NCI-H510A treated with DMSO at 0.1 percent for 48 hours (cell line): Measurements from ENCODE around the gene DMRTB1.
"Not testable (repeated sequence)": the region's sequence is repeated elsewhere in the genome, so short reads cannot be mapped to it uniquely, and the experiment has no call there.

Experiments used
- DNase-seq: peaks from one replicate; lab custom pipeline; 2025; lab: John Stamatoyannopoulos, UW

DMRTB1 gene

DNA sequence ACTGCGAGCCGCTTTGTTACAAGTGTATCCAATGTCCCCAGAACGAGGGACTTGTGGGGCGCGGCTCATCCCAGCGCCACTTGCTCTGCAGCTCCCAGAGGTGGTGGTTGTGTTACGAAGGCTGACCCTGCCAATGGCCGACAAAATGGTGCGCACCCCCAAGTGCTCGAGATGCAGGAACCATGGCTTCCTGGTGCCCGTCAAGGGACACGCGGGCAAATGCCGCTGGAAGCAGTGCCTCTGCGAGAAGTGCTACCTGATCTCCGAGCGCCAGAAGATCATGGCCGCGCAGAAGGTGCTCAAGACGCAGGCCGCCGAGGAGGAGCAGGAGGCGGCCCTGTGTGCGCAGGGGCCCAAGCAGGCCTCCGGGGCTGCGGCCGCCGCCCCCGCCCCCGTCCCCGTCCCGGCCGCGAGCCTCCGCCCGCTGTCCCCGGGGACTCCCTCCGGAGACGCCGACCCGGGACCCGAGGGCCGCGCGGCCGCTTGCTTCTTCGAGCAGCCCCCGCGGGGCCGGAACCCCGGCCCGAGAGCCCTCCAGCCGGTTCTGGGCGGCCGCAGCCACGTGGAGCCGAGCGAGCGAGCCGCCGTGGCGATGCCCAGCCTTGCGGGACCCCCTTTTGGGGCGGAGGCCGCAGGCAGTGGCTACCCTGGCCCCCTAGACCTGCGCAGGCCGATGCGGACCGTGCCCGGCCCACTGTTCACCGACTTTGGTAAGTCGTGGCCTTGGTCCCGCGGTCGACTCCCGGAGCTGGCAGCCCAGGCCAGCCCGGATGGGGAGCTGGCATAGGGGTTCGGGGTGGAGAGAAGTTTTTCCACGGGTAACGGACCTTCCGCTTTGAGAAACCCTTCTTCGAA, at the start of gene DMRTB1:
DMRTB1 (plus strand) TSS at position 79 of the 855 bp plus-strand sequence; CDS start at position 134, 55 bp downstream.
- DNase-seq = no peak

GRCh38 chr1:53409695-53410094, 49.5 kb upstream of the DMRTB1 start:
- no peak for DNase-seq

DNA sequence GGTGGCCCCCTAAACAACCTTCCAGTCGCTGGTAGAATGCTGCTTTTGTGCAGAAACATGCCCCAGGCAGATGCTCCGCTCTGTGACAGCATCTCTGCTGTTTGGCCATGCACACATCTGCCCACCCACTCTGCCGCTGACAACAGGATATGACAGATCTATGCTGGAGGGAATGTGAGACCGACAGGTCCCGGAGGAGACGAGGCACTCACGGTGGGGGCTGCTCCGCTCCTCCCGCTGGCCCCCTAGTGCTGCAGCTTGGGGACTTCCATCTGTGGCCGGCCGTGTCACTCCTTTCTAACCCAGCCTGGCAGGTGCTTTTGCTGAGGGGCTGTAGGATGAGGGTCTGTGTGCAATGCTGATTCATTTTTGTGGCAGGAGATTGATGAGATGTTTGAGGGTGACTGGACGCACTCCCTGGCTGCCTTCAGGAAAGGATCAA, 49.1 kb upstream of the DMRTB1 start:
- DNase-seq = no peak

- no peak for DNase-seq
Measured at GRCh38 chr1:53410701-53411100, 48.5 kb upstream of the DMRTB1 start.

DNA sequence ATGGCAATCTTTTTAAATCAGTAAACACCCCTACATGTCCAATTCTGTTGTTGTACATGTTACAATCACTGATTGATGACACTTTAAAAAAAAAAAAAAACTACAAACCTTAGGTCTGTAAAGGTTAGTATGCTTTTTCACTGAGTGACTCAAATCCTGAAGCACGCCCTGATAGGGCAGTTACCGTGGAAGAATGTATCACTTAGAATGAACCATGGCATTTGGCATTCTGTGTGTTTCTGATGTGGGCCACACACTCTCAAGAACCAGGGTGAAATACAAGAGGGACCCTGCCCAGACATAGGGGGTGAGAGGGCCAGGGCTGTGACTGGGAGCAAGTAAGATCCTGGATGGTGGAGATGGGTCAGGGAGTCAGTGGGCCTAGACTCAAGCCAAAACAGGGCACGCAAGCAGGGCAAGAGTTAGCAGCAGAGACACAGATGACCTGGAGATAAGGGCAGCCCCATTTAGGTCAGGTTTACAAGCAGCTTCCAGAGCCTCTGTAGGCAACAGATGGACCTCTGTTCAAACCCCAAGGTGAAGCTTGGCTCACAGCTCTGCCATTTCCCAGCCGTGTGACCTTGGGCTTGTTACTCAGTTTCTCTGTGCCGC, 47.6 kb upstream of the DMRTB1 start:
- no peak for DNase-seq

GRCh38 chr1:53412285-53413174, 46.7 kb upstream of the DMRTB1 start:
- no peak for DNase-seq

DNA sequence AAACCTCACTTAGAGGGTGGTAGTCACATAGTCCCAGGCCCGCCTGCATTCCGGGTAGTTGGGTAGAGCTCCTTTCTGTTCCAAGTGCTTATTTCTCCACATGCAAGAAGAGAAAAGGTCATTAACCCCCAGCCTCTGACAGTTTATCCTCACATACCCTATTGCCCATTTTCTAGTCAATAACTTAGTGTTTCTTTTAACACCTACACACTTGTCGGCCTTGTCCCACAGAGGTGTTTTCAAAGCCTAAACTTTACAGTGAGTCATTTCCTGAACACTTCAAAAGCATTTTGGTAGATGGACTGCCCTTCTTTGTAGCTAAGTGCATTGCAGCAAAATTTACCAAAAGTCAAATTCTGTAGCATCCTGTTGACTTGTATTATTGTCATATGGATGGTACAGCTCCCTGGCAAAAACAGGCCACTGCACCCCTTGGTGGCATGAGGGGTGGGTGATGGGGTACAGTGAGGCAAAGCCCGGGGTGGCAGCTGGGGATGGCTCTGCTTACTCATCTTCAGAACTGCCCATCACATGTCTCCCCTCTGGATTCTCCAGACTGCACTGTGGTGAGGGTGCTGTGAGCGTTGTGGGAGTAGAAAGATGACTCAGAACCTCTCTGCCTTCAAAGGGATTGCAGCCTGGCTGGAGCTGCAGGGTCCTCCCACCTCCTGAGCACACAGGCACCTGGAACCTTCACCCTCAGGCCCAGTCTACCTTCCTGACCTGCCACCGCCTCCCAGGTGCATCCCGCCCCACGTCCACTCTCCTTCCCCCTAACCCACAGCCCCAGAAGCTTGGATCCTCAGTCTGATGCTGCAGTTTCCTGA, 45.8 kb upstream of the DMRTB1 start:
- DNase-seq = no peak

DNA sequence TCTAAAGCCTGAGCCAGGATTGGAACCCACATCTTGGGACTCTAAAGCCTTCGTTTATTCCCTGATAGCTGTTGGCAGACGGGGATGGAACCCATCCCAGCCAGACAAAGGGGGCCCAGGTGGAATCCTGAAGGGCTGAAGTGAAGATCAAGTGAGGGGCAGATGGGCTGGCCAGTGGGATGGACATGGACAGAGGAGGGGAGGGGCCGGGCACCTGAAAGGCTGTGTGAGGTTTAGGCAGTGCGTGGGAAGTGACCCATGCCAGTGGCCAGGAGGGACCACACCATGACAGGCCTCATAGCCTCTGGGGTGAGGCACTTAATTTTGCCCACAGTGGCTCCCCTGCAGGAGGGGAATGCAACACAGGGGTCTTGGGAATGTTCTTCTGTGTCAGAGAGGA, 44.6 kb upstream of the DMRTB1 start:
- DNase-seq = no peak

DNA sequence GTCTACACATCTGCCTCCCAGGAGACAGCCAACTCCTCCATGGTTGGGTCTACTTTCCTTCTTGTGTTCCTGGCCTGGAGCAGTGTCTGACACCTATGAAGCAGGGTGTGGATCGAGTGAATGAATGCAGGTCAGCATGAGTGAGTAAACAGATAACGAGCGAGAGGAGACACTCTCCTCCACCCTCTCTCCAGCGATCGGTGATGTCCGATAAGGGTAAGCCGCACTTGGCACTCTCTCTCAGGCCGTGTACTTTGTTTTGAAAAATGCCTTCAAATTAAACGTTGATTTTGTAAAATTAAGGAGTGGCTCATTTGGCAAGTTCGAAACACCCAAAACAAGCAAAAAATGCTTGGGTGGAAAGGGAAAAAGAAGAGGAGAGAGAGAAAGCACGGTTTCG, 43.8 kb upstream of the DMRTB1 start:
- DNase-seq = no peak

GRCh38 chr1:53416269-53416813, 42.9 kb upstream of the DMRTB1 start:
- DNase-seq = no peak

DNA sequence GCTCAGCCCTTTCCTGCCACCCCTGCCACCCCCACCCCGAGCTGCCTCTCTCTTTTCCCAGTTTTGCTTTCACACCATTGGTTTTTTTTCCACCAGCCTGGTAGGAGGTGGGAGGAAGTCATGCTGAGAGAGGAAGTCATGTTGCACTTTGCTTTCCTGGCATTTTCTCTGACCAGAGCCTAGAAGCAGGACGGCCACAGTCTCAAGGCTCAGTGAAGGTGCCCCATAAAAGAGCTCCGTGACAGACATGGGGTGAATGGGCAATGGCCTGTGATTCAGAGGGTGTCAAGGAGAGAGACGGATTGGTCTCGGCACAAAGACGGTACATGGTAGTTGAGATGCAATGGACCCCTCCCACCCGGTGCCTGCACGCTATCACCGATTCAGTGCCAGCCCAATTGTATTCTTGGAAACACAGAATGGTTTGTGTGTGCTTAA, 42.1 kb upstream of the DMRTB1 start:
- no peak for DNase-seq

DNA sequence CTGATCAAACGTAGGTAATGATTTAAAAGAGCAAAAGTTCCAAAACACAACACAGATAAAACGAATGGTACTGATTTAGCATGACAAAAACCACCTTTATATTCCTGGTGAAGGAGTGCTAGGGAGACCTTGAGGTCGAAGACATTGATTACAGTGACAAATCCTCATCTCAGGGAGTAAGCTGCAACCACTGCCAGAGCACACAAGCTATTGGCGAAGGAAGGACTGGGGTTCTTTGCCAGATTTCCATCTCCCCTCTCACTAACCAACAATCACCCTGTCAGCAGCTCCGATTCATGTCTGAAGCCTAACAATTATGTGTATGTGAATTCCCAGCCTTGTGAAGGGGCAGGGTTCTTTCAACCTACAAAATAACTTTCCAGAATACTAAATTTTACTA, 40.2 kb upstream of the DMRTB1 start:
- DNase-seq = no peak

DNA sequence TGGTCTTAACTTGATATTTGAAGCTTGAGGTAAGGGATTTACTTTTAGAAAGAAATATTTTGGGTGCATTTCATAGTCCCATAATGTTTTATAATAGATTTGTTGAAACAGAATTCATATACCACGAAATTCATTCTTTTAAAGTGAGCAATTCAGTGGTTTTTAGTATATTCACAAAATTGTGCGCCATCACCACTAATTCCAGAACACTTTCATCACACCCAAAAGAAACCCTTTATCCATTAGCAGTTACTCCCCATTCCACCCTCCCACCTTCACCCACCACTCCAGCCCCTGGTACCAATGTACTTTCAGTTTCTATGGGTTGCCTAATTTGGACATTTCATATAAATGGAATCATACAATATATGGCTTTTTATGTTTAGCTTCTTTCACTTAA, 38.9 kb upstream of the DMRTB1 start:
- DNase-seq = no peak

- DNase-seq = no peak
Measured at GRCh38 chr1:53421208-53421607, 38.0 kb upstream of the DMRTB1 start.

- no peak for DNase-seq
Measured at GRCh38 chr1:53430261-53430660, 28.9 kb upstream of the DMRTB1 start.

- no peak for DNase-seq
Measured at GRCh38 chr1:53430779-53431178, 28.4 kb upstream of the DMRTB1 start.

- DNase-seq = no peak
Measured at GRCh38 chr1:53431244-53431643, 28.0 kb upstream of the DMRTB1 start.

DNA sequence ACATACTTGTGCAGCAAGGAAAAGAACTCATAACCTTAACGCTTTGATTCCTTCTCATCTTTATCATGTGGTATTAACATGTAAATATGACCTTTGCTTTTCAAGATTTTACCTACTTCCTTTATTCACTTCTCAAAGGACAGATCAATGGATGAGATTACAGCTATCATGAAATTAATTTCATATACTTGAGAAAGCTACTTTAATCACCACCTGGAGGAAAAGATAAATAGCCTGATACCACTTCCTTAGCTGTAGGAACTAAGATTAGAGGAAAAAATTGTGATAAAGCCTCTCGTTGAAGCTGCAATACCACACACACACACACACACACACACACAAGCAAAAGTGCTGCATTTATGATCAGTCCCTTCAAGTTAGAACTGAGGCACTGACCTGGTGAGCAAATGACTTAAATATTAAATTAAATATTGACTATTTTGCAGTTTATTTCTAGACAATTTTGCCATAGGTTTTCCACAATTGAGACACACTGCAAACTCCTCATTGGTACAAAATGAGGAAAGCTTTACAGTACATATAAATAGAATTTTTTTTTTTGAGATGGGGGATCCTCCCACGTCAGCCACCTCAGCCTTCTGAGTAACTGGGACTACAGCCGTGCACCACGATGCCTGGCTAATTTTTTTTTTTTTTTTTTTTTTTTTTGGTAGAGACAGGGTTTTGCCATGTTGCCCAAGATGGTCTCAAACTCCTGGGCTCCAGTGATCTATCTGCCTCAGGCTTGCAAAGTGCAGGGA, 27.2 kb upstream of the DMRTB1 start:
- no peak for DNase-seq

GRCh38 chr1:53432611-53433010, 26.6 kb upstream of the DMRTB1 start:
- DNase-seq = no peak

- not testable (repeated sequence) for DNase-seq
Measured at GRCh38 chr1:53434405-53435007, 24.7 kb upstream of the DMRTB1 start.
